ENCODE results near the gene COL27A1. TPM values are rescaled to one million over a fixed set of nuclear protein-coding genes. Genes with fewer than 3 reads are reported as not detected.

COL27A1 gene
- total RNA-seq, 1 donor from 2014 or later = 61.4 TPM

GRCh38 chr9:114110180-114110579, 45.2 kb upstream of the COL27A1 start:
- H3K27ac Mint-ChIP-seq (ENCODE audit: unreplicated experiment) = no peak overlapping the region
- H3K36me3 Mint-ChIP-seq (ENCODE audit: low read depth, unreplicated experiment) = no peaks in the 10 kb centered on the region
- no peaks in the 10 kb centered on the region for H3K9me3 Mint-ChIP-seq (ENCODE audit: unreplicated experiment)
- no peak for TF ChIP-seq CTCF (IDR thresholded peaks at IDR 0.05; ENCODE audit: unreplicated experiment)
- H3K4me1 Mint-ChIP-seq (ENCODE audit: unreplicated experiment) = no peaks in the 10 kb centered on the region
- no peak overlapping the region for H3K4me3 Mint-ChIP-seq (ENCODE audit: unreplicated experiment)
- peaks cover 10% of the 10 kb centered on the region for H3K27me3 Mint-ChIP-seq (ENCODE audit: unreplicated experiment)
- no peak for DNase-seq (ENCODE audit: low spot score)

GRCh38 chr9:114112325-114112724, 43.0 kb upstream of the COL27A1 start:
- Mint-ChIP-seq H3K27me3 (ENCODE audit: unreplicated experiment) (peaks cover 13% of the 10 kb centered on the region), H3K4me1 (ENCODE audit: unreplicated experiment) (no peaks in the 10 kb centered on the region), H3K4me3 (ENCODE audit: unreplicated experiment) (no peak overlapping the region), H3K36me3 (ENCODE audit: low read depth, unreplicated experiment) (no peaks in the 10 kb centered on the region), H3K27ac (ENCODE audit: unreplicated experiment) (no peak overlapping the region), H3K9me3 (ENCODE audit: unreplicated experiment) (no peaks in the 10 kb centered on the region)
- TF ChIP-seq CTCF (IDR thresholded peaks at IDR 0.05; ENCODE audit: unreplicated experiment) = no peak
- DNase-seq (ENCODE audit: low spot score) = no peak

GRCh38 chr9:114112778-114113584, 42.4 kb upstream of the COL27A1 start:
- Mint-ChIP-seq H3K27ac (ENCODE audit: unreplicated experiment) (no peak overlapping the region), H3K4me3 (ENCODE audit: unreplicated experiment) (no peak overlapping the region), H3K9me3 (ENCODE audit: unreplicated experiment) (no peaks in the 10 kb centered on the region), H3K36me3 (ENCODE audit: low read depth, unreplicated experiment) (no peaks in the 10 kb centered on the region), H3K4me1 (ENCODE audit: unreplicated experiment) (no peaks in the 10 kb centered on the region), H3K27me3 (ENCODE audit: unreplicated experiment) (peaks cover 10% of the 10 kb centered on the region)
- DNase-seq (ENCODE audit: low spot score) = no peak
- TF ChIP-seq CTCF (IDR thresholded peaks at IDR 0.05; ENCODE audit: unreplicated experiment) = no peak

GRCh38 chr9:114114364-114114763, 41.0 kb upstream of the COL27A1 start:
- Mint-ChIP-seq H3K36me3 (ENCODE audit: low read depth, unreplicated experiment) (no peaks in the 10 kb centered on the region), H3K4me3 (ENCODE audit: unreplicated experiment) (no peak overlapping the region), H3K27me3 (ENCODE audit: unreplicated experiment) (peaks cover 9% of the 10 kb centered on the region), H3K9me3 (ENCODE audit: unreplicated experiment) (no peaks in the 10 kb centered on the region), H3K27ac (ENCODE audit: unreplicated experiment) (no peak overlapping the region), H3K4me1 (ENCODE audit: unreplicated experiment) (no peaks in the 10 kb centered on the region)
- no peak for TF ChIP-seq CTCF (IDR thresholded peaks at IDR 0.05; ENCODE audit: unreplicated experiment)
- no peak for DNase-seq (ENCODE audit: low spot score)

- no peaks in the 10 kb centered on the region for H3K36me3 Mint-ChIP-seq (ENCODE audit: low read depth, unreplicated experiment)
- DNase-seq (ENCODE audit: low spot score) = no peak
- H3K27ac Mint-ChIP-seq (ENCODE audit: unreplicated experiment) = no peak overlapping the region
- H3K27me3 Mint-ChIP-seq (ENCODE audit: unreplicated experiment) = peaks cover 12% of the 10 kb centered on the region
- no peaks in the 10 kb centered on the region for H3K9me3 Mint-ChIP-seq (ENCODE audit: unreplicated experiment)
- H3K4me3 Mint-ChIP-seq (ENCODE audit: unreplicated experiment) = no peak overlapping the region
- H3K4me1 Mint-ChIP-seq (ENCODE audit: unreplicated experiment) = no peaks in the 10 kb centered on the region
- TF ChIP-seq CTCF (IDR thresholded peaks at IDR 0.05; ENCODE audit: unreplicated experiment) = no peak
Measured at GRCh38 chr9:114115654-114116125, 39.6 kb upstream of the COL27A1 start.

All from endothelial cell (in vitro differentiated cells).